ENCODE data around the gene NTPCR. TPM values are rescaled to one million over a fixed set of nuclear protein-coding genes. Genes with fewer than 3 reads are reported as not detected.

Gene NTPCR
- total RNA-seq, 1 experiment from 2014 or later = 46.8 TPM

DNA sequence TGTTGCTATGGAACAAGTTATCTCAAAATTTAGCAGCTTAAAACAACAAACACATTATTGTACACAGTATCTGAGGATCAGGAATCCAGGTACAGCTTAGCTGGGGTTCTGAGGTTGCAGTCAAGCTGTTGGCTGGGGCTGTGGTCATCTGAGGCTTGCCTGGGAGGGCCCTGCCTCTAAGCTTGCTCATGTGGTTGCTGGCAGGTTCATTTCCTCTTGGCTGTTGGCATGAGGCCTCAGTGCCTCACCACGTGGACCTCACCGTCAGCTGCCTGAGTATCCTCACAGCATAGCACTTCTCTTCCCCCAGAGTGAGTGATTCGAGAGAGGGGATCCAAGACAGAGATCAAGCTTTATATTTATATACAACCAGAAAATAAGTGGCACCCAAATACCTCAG, 18.6 kb downstream of the NTPCR start:
- BruUV-seq (replicated peaks) = no TSS peak
- Histone ChIP-seq H3K27ac (ENCODE audit: low read length) (no peak overlapping the region), H3K4me1 (ENCODE audit: control insufficient read depth, insufficient read depth, low read length) (no peaks in the 10 kb centered on the region), H3K27me3 (ENCODE audit: control insufficient read depth, insufficient read depth, low read length) (no peaks in the 10 kb centered on the region), H3K36me3 (ENCODE audit: control insufficient read depth, insufficient read depth, low read length) (no peaks in the 10 kb centered on the region; the same call in 1 of the 2 replicates), H3K9me3 (ENCODE audit: control insufficient read depth, insufficient read depth, low read depth, low read length) (peaks cover 16% of the 10 kb centered on the region; the same call in 1 of the 2 replicates), H3K4me3 (ENCODE audit: low read depth in 2 of 2, low read length in 2 of 2) (no peak overlapping the region)
- DNase-seq (ENCODE audit: low read depth, low spot score) (no peak), ATAC-seq (no peak)
- ChIA-PET POLR2A (no interaction called here), CTCF (no interaction called here)
- intact Hi-C loops (cut with micrococcal nuclease; ENCODE audit: unreplicated experiment) (no loop called here), in situ Hi-C loops (cut with HindIII; ENCODE audit: low pct_unique_long_range_greater_than_20kb, low sequenced_read_pairs) (no loop called here)
- TF ChIP-seq TCF7L2 (IDR thresholded peaks at IDR 0.05; ENCODE audit: low read depth, low read length) = no peak

DNA sequence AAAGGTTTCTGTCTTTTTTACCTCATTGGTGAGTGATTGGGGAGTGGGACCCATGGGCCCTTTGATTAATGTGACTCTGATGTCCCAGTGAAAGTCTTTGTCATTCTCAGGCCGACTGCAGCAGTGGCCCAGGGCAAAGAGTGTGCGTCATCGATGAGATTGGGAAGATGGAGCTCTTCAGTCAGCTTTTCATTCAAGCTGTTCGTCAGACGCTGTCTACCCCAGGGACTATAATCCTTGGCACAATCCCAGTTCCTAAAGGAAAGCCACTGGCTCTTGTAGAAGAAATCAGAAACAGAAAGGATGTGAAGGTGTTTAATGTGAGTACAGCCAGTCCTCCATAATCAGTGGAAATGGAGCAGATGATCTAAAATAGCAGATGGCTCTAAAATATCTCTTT, 19.4 kb downstream of the NTPCR start:
- ATAC-seq (no peak), DNase-seq (ENCODE audit: low read depth, low spot score) (no peak)
- no peaks in the 10 kb centered on the region for H3K27me3 ChIP-seq (ENCODE audit: control insufficient read depth, insufficient read depth, low read length)
- no peak for TF ChIP-seq REST (IDR thresholded peaks at IDR 0.05; ENCODE audit: insufficient read depth in 1 of 2, low read depth in 2 of 2, low read length in 1 of 2)
- TF ChIP-seq TCF7L2 (IDR thresholded peaks at IDR 0.05; ENCODE audit: low read depth, low read length) = no peak
- TF ChIP-seq SIN3A (IDR thresholded peaks at IDR 0.05; ENCODE audit: borderline replicate concordance, insufficient read depth, low read depth, low read length) = no peak
- TF ChIP-seq, protein P1, sequence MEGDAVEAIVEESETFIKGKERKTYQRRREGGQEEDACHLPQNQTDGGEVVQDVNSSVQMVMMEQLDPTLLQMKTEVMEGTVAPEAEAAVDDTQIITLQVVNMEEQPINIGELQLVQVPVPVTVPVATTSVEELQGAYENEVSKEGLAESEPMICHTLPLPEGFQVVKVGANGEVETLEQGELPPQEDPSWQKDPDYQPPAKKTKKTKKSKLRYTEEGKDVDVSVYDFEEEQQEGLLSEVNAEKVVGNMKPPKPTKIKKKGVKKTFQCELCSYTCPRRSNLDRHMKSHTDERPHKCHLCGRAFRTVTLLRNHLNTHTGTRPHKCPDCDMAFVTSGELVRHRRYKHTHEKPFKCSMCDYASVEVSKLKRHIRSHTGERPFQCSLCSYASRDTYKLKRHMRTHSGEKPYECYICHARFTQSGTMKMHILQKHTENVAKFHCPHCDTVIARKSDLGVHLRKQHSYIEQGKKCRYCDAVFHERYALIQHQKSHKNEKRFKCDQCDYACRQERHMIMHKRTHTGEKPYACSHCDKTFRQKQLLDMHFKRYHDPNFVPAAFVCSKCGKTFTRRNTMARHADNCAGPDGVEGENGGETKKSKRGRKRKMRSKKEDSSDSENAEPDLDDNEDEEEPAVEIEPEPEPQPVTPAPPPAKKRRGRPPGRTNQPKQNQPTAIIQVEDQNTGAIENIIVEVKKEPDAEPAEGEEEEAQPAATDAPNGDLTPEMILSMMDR (IDR thresholded peaks at IDR 0.05) = no peak
- TF ChIP-seq POLR2AphosphoS5 (IDR thresholded peaks at IDR 0.05; ENCODE audit: low read depth, low read length) = no peak
- H3K4me3 ChIP-seq (ENCODE audit: low read depth in 2 of 2, low read length in 2 of 2) = no peak overlapping the region
- ChIA-PET POLR2A (no interaction called here), CTCF (no interaction called here)
- BruUV-seq (replicated peaks) = no TSS peak
- H3K4me1 ChIP-seq (ENCODE audit: control insufficient read depth, insufficient read depth, low read length) = no peaks in the 10 kb centered on the region
- H3K27ac ChIP-seq (ENCODE audit: low read length) = no peak overlapping the region
- no peaks in the 10 kb centered on the region for H3K36me3 ChIP-seq (ENCODE audit: control insufficient read depth, insufficient read depth, low read length)
- in situ Hi-C loops (cut with HindIII; ENCODE audit: low pct_unique_long_range_greater_than_20kb, low sequenced_read_pairs) = no loop called here
- intact Hi-C loops (cut with micrococcal nuclease; ENCODE audit: unreplicated experiment) = no loop called here
- peaks cover 20% of the 10 kb centered on the region; the same call in 1 of the 2 replicates for H3K9me3 ChIP-seq (ENCODE audit: control insufficient read depth, insufficient read depth, low read depth, low read length)

- intact Hi-C loops (cut with micrococcal nuclease; ENCODE audit: unreplicated experiment) = no loop called here
- H3K36me3 ChIP-seq (ENCODE audit: control insufficient read depth, insufficient read depth, low read length) = no peaks in the 10 kb centered on the region
- H3K27me3 ChIP-seq (ENCODE audit: control insufficient read depth, insufficient read depth, low read length) = no peaks in the 10 kb centered on the region
- DNase-seq (ENCODE audit: low read depth, low spot score) = no peak
- ChIA-PET POLR2A (no interaction called here), CTCF (no interaction called here)
- in situ Hi-C loops (cut with HindIII; ENCODE audit: low pct_unique_long_range_greater_than_20kb, low sequenced_read_pairs) = no loop called here
- no peak for ATAC-seq
- H3K9me3 ChIP-seq (ENCODE audit: control insufficient read depth, insufficient read depth, low read depth, low read length) = peaks cover 20% of the 10 kb centered on the region; the same call in 1 of the 2 replicates
- BruUV-seq (replicated peaks) = no TSS peak
- H3K4me1 ChIP-seq (ENCODE audit: control insufficient read depth, insufficient read depth, low read length) = no peaks in the 10 kb centered on the region
- no peak overlapping the region for H3K27ac ChIP-seq (ENCODE audit: low read length)
- no peak for TF ChIP-seq POLR2AphosphoS5 (IDR thresholded peaks at IDR 0.05; ENCODE audit: low read depth, low read length)
- no peak for TF ChIP-seq REST (IDR thresholded peaks at IDR 0.05; ENCODE audit: insufficient read depth in 1 of 2, low read depth in 2 of 2, low read length in 1 of 2)
- TF ChIP-seq SIN3A (IDR thresholded peaks at IDR 0.05; ENCODE audit: borderline replicate concordance, insufficient read depth, low read depth, low read length) = no peak
- no peak overlapping the region for H3K4me3 ChIP-seq (ENCODE audit: low read depth in 2 of 2, low read length in 2 of 2)
Observed at GRCh38 chr1:232970508-232970907, 20.1 kb downstream of the NTPCR start.

Measured in Panc1 (cell line).